GM12892 (cell line): Measurements from ENCODE around the gene SLC10A4.

Experiments
- DNase-seq: peaks from one replicate; pipeline ENCODE4 v3.0.0; 2011; ENCODE audit not compliant: insufficient read length
- FAIRE-seq: peaks from 2 replicates; lab custom pipeline; 2011; peaks lifted over from hg19 to GRCh38; lab: Jason Lieb, UNC
- POLR2A ChIP-seq: IDR thresholded peaks from 2 replicates; pipeline ENCODE4 v1.6.1; 2011; ENCODE audit warnings: low read depth, low read length, control low read depth
- POLR2AphosphoS5 ChIP-seq: IDR thresholded peaks from 2 replicates; pipeline ENCODE4 v1.6.1; 2011; ENCODE audit warnings: low read depth, low read length, control low read depth
- TAF1 ChIP-seq: IDR thresholded peaks from 2 replicates; pipeline ENCODE4 v1.6.1; 2011; ENCODE audit warnings: low read depth, mild to moderate bottlenecking, control low read depth, low read length, borderline replicate concordance

The SLC10A4 gene

DNA sequence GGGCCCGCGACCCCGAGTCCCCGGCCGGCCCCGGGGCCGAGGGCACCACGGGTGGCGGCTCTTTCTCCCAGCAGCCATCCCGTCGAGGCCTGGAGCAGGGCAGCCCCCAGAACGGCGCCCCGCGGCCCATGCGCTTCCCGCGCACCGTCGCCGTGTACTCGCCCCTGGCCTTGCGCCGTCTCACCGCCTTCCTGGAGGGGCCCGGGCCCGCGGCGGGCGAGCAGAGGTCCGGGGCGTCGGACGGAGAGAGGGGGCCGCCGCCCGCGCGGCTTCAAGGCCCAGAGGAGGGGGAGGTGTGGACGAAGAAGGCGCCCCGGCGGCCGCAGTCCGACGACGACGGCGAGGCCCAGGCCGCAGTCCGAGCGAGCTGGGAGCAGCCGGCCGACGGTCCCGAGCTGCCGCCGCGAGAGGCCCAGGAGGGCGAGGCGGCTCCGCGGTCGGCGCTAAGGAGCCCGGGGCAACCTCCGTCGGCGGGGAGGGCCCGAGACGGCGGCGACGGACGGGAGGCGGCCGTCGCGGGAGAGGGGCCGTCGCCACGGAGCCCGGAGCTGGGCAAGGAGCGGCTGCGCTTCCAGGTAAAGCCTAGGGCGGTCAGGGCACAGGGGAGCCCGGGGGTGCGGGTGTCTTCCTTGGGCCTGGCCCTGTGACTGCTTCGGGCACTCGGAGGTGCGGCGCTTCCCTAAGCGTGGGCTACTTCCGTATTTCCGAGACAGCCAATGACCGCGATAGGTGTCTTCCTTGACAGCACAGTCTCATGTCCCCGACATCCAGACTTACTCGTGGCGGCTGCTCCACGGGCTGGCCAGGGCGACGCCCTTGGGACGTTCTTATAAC lies 7.8 kb downstream of the SLC10A4 start:
- no peak for TF ChIP-seq POLR2AphosphoS5
- DNase-seq, result no peak
- FAIRE-seq, result no peak

DNA sequence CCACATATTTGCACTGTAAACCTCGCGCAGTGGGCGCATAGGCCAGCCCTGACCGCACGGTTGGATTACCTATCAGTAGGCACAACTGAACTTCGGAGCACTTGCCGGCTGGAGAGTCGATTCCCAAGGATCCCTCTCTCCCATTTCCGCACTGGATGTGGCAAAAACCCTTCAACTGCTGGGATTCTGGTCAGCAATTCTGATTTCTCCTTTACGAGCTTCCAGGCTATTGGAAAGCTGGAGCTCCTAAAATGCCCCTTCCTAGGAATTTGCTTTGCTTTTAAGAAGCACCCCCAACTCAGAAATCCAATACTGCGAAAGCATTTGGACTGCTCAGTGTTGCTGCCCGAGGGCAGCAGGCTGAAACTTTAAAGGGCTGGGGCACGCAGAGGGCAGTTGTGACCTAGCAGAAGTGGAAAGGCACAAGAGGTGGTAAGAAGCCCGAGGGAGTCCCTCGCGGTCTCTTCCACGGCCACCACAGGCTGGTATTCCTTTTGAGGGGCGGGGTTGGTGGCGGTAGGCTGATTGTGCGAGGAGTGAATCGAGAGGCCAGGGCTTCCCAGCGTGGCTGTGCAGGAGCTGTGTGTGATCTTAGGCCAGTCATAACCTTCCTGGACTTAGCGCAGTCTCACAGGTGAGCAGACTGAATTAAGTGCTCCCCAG lies 8.5 kb downstream of the SLC10A4 start:
- TF ChIP-seq POLR2AphosphoS5, result no peak
- TF ChIP-seq TAF1, result no peak
- TF ChIP-seq POLR2A, result no peak
- no peak for FAIRE-seq
- DNase-seq, result no peak

DNA sequence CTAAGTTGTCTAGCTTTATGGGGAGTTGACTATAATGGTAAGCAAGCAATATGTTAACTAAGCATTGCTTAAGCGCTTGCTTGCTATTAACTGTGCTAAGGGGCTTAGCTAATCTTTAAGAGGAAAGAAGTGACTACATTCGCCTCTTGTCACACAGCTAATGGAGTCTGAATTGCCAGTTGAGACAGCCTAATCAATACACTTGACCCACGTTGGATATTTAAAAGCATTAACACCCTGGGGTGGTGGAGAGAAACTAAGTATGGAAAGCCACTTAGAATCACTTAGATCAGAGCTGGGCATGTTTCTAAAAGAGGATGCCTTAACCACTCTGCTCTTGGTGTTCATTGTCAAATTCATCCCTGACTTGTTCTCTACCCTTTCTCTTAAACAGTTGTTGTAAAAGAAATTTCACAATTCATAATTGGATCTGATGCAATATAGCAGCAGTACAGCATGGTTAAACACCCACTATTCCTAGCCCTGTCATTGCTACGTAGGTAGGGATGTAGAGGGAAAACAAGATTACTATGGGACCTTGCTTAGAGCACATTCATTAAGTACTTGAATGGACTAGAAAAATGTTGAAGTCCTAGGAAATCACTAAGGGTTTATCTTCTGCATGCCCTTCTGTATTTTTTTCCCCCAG lies 10.4 kb downstream of the SLC10A4 start:
- FAIRE-seq (no peak), DNase-seq (no peak)
- no peak for TF ChIP-seq TAF1
- TF ChIP-seq POLR2AphosphoS5, result no peak
- no peak for TF ChIP-seq POLR2A

DNA sequence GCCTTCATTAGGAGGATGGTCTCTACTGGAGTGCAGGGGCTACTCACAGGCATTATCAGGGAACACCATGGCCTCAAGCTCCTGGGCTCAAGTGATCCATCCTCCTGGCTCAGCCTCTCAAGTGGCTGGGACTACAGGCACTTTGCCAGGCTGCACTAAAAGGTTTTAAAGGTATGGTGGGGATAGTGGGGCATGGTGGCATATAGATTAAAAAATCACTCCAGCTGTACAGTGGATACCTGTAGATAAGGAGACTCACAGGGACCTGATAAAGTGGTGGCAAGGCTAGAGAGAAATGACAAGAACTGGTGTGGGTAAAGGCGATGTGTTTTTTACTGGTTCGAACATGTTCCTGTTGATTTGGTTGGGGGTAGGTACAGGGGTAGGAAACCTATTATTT lies 12.8 kb downstream of the SLC10A4 start:
- TF ChIP-seq POLR2AphosphoS5 (no peak), TAF1 (no peak), POLR2A (no peak; the same call in 1 of the 2 replicates)
- no peak for DNase-seq
- no peak for FAIRE-seq

DNA sequence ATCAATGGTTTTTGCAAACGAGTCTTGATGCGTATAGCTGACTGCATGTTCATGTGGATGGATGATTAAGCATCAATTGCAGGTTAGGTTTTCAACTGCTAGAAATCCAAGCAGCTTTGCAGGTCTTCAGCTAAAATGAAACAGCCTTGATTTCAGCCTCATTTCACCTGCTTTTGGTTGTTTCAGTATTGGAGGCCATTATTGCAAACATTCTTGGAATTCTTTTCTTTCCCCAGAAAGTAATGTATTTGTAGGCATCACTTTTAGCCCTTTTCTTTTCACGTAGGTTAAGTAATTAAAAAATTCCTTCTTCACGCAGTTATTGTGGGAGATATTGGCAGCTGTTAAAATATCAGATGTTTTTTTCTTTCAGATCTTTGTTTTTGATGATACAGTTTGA lies 15.8 kb downstream of the SLC10A4 start:
- TF ChIP-seq TAF1 (no peak), POLR2AphosphoS5 (no peak), POLR2A (no peak)
- FAIRE-seq (peak; percentile 42), DNase-seq (no peak)

DNA sequence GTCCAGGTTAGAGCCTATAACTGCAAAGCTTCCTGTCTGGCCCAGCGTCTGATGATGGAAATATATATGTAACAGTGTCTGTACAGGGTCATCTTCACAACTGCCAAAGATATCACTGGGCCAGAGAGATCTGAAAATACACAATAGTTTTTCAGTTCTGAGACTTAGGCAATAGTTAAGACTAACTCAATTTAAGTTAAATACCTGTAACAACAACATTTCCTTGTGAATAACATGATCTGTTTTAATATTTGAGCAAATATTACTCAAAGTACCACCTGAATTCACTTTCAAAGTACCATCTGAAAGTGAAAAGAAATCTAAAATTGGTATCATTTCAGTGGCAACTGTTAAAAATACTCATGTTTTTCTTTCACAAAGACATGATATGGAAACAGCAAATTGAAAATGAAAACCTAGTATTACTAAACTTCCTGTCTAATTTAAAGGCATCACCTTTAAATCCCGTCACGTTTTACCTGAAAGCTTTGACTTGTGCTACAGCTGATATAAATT lies 16.5 kb downstream of the SLC10A4 start:
- peak; percentile 85 for FAIRE-seq
- TF ChIP-seq POLR2A (no peak), TAF1 (no peak), POLR2AphosphoS5 (no peak)
- DNase-seq, result no peak

DNA sequence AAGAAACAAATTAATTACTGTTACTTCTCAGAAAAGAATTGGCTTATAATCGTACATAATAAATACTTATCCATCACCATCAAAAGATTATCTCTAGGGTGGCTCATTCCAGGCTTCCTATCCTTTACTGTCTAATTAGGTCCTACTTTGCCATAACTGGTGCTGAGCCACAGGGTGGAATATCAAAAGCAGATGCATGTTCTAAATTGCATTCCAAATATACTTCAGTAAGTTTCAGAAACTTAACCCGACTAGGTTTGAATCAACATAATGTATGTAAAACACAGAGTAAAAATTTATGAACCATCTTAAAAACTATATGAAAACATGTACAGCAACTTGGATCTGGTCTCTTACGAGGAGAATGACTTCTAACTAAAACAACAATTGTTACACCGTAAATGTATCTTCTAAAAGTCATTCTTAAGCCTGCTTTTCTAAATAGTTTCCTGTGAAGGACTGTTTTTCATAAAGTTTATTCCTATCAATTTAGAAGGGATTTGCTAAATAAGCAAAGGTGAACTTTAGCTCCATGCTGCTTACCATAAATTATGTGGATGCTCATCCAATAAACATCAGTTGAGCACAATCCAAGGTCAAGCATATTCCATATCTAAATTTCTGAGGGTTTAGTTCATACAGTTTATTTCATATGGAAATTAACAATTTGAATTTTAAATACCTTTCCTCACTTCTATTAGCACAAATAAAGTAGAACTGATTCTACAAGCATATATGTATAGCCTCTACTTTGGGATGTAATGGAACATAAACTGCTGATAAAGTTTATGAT lies 20.3 kb downstream of the SLC10A4 start:
- no peak for DNase-seq
- TF ChIP-seq POLR2AphosphoS5 (no peak), POLR2A (no peak), TAF1 (no peak)
- no peak for FAIRE-seq

DNA sequence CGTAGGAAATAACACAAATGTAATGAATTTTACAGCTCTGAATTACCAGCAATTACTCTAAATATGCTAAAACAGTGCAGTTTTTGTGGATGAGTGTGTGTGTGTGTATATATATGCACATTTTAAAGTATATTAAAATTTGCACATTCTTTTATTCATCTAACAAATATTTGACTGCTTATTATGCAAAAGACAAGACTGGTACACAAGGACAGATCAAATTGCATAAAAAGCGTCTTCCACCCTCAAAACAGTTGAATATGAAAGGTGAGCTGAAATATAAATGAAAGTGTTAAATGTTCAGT lies 20.8 kb downstream of the SLC10A4 start:
- DNase-seq (no peak), FAIRE-seq (no peak)
- TF ChIP-seq POLR2A, result no peak
- TF ChIP-seq POLR2AphosphoS5, result no peak
- TF ChIP-seq TAF1, result no peak

DNA sequence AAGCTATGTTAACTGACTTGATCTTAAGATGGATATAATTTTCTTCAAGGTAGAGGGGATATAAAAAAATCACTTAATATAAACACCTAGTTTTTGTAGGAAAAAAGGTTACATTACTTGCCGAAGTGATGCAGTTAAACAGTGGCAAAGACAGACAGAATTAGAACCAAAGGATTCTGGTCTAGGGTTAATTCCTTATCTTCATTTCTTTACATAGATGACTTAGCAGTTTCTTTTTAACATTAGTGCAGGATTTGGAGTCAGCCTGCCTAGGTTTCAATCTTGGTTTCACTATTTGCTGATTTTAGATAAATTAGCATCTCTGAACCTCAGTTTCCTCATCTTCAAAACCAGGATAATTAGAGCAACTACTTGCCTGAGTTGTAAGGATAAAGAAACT lies 21.2 kb downstream of the SLC10A4 start:
- FAIRE-seq, result no peak
- DNase-seq, result no peak

DNA sequence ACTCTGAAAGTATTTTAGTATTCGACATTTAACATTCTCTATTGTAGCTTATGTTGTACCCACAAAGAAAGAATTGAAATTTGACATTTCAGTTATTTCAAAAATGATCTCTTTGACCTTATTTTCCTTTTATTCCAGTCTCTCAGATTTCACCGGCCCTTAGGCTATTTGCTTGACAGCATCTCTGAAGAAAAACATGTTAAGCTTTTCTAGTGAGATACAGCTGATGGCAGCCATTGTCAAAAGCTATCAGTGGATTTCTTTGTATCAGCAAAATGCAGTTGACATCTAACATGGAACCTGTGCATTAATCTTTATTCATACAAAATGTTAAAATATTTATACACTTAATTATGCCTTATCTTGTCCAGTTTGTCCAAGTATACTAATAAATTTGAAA lies 23.6 kb downstream of the SLC10A4 start:
- FAIRE-seq (no peak), DNase-seq (no peak)
- TF ChIP-seq POLR2A (no peak), POLR2AphosphoS5 (no peak), TAF1 (no peak)

More for the DNA sequence above, 21.2 kb downstream of the SLC10A4 start:
- TF ChIP-seq POLR2A (no peak), POLR2AphosphoS5 (no peak), TAF1 (no peak)

DNA sequence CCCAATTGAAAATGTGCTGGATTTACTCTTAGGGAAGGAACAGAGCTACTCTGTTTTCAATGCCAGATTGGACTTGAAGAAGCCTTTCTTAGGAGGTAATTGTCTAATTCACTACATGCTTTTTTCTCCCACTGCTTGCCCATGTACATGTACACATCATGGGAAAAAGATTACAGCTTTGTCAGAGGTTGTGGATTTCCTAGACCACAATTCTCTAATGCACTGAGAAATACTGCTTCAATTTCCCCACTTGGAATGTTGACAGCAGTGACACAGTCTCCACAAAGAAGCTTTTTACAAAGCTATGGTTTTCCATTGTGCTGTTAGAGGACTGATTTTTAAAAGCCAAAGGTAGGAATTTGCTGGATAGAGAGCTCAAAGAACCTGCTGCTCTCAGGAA lies 26.4 kb downstream of the SLC10A4 start:
- DNase-seq (no peak), FAIRE-seq (no peak)
- no peak for TF ChIP-seq TAF1
- no peak for TF ChIP-seq POLR2AphosphoS5
- TF ChIP-seq POLR2A, result no peak
